ENCODE data around the gene ALDH3B2. TPM values are rescaled to one million over a fixed set of nuclear protein-coding genes. Genes with fewer than 3 reads are reported as not detected.

ALDH3B2 gene
- total RNA-seq, 2 experiments from 2014 or later = not detected

GRCh38 chr11:67635231-67635521, 39.2 kb downstream of the ALDH3B2 start:
- Histone ChIP-seq H3K27ac (ENCODE audit: low read depth in 1 of 2, low read length in 2 of 2) (no peak overlapping the region), H3K4me1 (ENCODE audit: insufficient read depth, low read length) (peaks cover 16% of the 10 kb centered on the region), H3K36me3 (ENCODE audit: insufficient read depth, low read length) (no peaks in the 10 kb centered on the region), H3K4me3 (ENCODE audit: low read length) (no peak overlapping the region), H3K27me3 (ENCODE audit: control insufficient read depth in 1 of 2, insufficient read depth in 2 of 2, low read length in 2 of 2) (no peaks in the 10 kb centered on the region), H3K9me3 (ENCODE audit: control insufficient read depth in 1 of 2, insufficient read depth in 1 of 2, low read length in 2 of 2) (no peaks in the 10 kb centered on the region)
- TF ChIP-seq CTCF (IDR thresholded peaks at IDR 0.05) = no peak
- POLR2A ChIA-PET = no interaction called here
- CTCF ChIA-PET = interaction anchor here (0.7 kb wide), 1 partner anchor 1197 kb away, joined by 3 read pairs; the partner anchor contains the start of gene MRPL11
- Mint-ChIP-seq H3K27me3 (no peaks in the 10 kb centered on the region), H3K4me3 (peak overlapping the region; percentile 25), H3K36me3 (ENCODE audit: low read depth) (no peaks in the 10 kb centered on the region), H3K9me3 (no peaks in the 10 kb centered on the region), H3K4me1 (ENCODE audit: low read depth) (peaks cover 6% of the 10 kb centered on the region), H3K27ac (no peak overlapping the region)
- ATAC-seq (ENCODE audit: poor library complexity) = no peak
- intact Hi-C loops (cut with DNase I, micrococcal nuclease) = no loop called here
- no peak for DNase-seq

- DNase-seq = peak in 1 of 14 experiments; percentile 26
- no peak for ATAC-seq (ENCODE audit: poor library complexity)
- ChIA-PET POLR2A (no interaction called here), CTCF (no interaction called here)
- Mint-ChIP-seq H3K9me3 (no peaks in the 10 kb centered on the region), H3K4me1 (ENCODE audit: low read depth) (peaks cover 6% of the 10 kb centered on the region), H3K4me3 (no peak overlapping the region), H3K36me3 (ENCODE audit: low read depth) (no peaks in the 10 kb centered on the region), H3K27me3 (no peaks in the 10 kb centered on the region), H3K27ac (no peak overlapping the region)
- Histone ChIP-seq H3K9me3 (ENCODE audit: control insufficient read depth in 1 of 2, insufficient read depth in 1 of 2, low read length in 2 of 2) (no peaks in the 10 kb centered on the region), H3K4me3 (ENCODE audit: low read length) (no peak overlapping the region), H3K4me1 (ENCODE audit: insufficient read depth, low read length) (peaks cover 12% of the 10 kb centered on the region), H3K27me3 (ENCODE audit: control insufficient read depth in 1 of 2, insufficient read depth in 2 of 2, low read length in 2 of 2) (no peaks in the 10 kb centered on the region), H3K27ac (ENCODE audit: low read depth in 1 of 2, low read length in 2 of 2) (no peak overlapping the region), H3K36me3 (ENCODE audit: insufficient read depth, low read length) (no peaks in the 10 kb centered on the region)
- TF ChIP-seq CTCF (IDR thresholded peaks at IDR 0.05) = no peak
- intact Hi-C loops (cut with DNase I, micrococcal nuclease) = no loop called here
Measured at GRCh38 chr11:67634366-67635230, 39.8 kb downstream of the ALDH3B2 start.

GRCh38 chr11:67633758-67634365, 40.6 kb downstream of the ALDH3B2 start:
- no peaks in the 10 kb centered on the region for H3K9me3 ChIP-seq (ENCODE audit: control insufficient read depth in 1 of 2, insufficient read depth in 1 of 2, low read length in 2 of 2)
- peaks cover 19% of the 10 kb centered on the region for H3K4me1 ChIP-seq (ENCODE audit: insufficient read depth, low read length)
- Mint-ChIP-seq H3K4me3 (no peak overlapping the region), H3K9me3 (no peaks in the 10 kb centered on the region), H3K4me1 (ENCODE audit: low read depth) (peaks cover 6% of the 10 kb centered on the region), H3K36me3 (ENCODE audit: low read depth) (no peaks in the 10 kb centered on the region), H3K27ac (no peak overlapping the region), H3K27me3 (no peaks in the 10 kb centered on the region)
- DNase-seq = no peak
- intact Hi-C loops (cut with DNase I, micrococcal nuclease) = no loop called here
- no peak for ATAC-seq (ENCODE audit: poor library complexity)
- no peaks in the 10 kb centered on the region for H3K27me3 ChIP-seq (ENCODE audit: control insufficient read depth in 1 of 2, insufficient read depth in 2 of 2, low read length in 2 of 2)
- ChIA-PET CTCF (no interaction called here), POLR2A (no interaction called here)
- TF ChIP-seq CTCF (IDR thresholded peaks at IDR 0.05) = no peak
- H3K36me3 ChIP-seq (ENCODE audit: insufficient read depth, low read length) = no peaks in the 10 kb centered on the region
- no peak overlapping the region for H3K4me3 ChIP-seq (ENCODE audit: low read length)
- no peak overlapping the region for H3K27ac ChIP-seq (ENCODE audit: low read depth in 1 of 2, low read length in 2 of 2)
